ENCODE data around the gene TTC32.
A peak's percentile ranks its signal among the peaks of the same experiment; 100 is the strongest.

TTC32 gene

DNA sequence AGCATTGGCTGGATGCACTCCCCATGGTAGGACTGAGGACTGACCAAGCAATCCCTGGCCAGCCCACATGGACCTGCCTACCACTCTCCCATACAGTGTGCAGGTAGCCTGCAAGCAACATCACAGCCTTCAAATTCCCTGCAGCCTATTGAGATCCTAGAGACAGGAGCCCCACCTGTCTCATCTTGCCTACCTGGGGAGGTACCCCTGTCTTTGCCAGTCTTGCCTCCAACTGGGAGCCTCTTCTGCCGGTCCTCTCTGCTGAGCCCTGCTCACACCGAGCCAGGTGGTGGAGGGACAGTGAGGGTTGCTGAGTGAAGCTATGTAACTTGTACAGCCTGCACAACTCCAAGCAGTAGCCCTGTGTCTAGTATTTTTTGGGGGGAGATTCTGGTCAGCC lies 29.9 kb downstream of the TTC32 start:
- Histone ChIP-seq H3K27me3 (replicated peaks; ENCODE audit: insufficient read depth, low read length) (no peaks in the 10 kb centered on the region), H3F3A (ENCODE audit: insufficient read depth, low read length) (no peaks in the 10 kb centered on the region), H3K9ac (ENCODE audit: low read length) (no peak overlapping the region), H3K79me2 (ENCODE audit: low read length) (no peaks in the 10 kb centered on the region), H3K9me3 (replicated peaks; ENCODE audit: insufficient read depth, low read length) (no peaks in the 10 kb centered on the region), H3K27ac (ENCODE audit: low read length) (no peak overlapping the region), H2AFZ (ENCODE audit: low read length) (no peak overlapping the region), H3K36me3 (replicated peaks; ENCODE audit: insufficient read depth, low read length) (no peaks in the 10 kb centered on the region), H4K20me1 (ENCODE audit: insufficient read depth, low read length) (no peaks in the 10 kb centered on the region), H3K4me1 (ENCODE audit: low read length) (no peaks in the 10 kb centered on the region), H3K4me2 (ENCODE audit: low read depth, low read length) (no peak overlapping the region), H3K4me3 (ENCODE audit: low read length) (no peak overlapping the region), H3K9me2 (replicated peaks; ENCODE audit: insufficient read depth, low read length) (no peaks in the 10 kb centered on the region)
- TF ChIP-seq EZH2phosphoT487 (IDR thresholded peaks at IDR 0.05; ENCODE audit: low read length) (no peak), EZH2 (optimal IDR thresholded peaks at IDR 0.05; ENCODE audit: low read depth, low read length) (no peak)
- TF ChIP-seq, protein P1, sequence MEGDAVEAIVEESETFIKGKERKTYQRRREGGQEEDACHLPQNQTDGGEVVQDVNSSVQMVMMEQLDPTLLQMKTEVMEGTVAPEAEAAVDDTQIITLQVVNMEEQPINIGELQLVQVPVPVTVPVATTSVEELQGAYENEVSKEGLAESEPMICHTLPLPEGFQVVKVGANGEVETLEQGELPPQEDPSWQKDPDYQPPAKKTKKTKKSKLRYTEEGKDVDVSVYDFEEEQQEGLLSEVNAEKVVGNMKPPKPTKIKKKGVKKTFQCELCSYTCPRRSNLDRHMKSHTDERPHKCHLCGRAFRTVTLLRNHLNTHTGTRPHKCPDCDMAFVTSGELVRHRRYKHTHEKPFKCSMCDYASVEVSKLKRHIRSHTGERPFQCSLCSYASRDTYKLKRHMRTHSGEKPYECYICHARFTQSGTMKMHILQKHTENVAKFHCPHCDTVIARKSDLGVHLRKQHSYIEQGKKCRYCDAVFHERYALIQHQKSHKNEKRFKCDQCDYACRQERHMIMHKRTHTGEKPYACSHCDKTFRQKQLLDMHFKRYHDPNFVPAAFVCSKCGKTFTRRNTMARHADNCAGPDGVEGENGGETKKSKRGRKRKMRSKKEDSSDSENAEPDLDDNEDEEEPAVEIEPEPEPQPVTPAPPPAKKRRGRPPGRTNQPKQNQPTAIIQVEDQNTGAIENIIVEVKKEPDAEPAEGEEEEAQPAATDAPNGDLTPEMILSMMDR (IDR thresholded peaks at IDR 0.05; ENCODE audit: low read length) = no peak
- no peak for DNase-seq

DNA sequence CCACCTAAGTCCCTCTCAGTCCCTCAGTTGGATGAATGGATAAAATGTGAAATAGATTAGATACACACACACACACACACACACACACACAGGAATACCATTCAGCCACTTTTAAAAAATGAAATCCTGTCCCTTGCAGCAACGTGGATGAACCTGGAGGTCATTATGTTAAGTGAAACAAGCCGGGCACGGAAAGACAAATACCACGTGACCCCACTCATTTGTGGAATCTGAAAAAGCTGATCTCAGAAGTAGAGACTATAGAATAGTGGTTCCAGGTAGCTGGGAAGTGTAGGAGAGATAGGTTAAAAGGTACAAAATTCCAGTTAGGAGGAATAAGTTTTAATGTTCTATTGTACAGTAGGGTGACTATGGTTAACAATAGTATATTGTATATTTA lies 31.0 kb downstream of the TTC32 start:
- Histone ChIP-seq H3K36me3 (replicated peaks; ENCODE audit: insufficient read depth, low read length) (no peaks in the 10 kb centered on the region), H4K20me1 (ENCODE audit: insufficient read depth, low read length) (no peaks in the 10 kb centered on the region)

DNA sequence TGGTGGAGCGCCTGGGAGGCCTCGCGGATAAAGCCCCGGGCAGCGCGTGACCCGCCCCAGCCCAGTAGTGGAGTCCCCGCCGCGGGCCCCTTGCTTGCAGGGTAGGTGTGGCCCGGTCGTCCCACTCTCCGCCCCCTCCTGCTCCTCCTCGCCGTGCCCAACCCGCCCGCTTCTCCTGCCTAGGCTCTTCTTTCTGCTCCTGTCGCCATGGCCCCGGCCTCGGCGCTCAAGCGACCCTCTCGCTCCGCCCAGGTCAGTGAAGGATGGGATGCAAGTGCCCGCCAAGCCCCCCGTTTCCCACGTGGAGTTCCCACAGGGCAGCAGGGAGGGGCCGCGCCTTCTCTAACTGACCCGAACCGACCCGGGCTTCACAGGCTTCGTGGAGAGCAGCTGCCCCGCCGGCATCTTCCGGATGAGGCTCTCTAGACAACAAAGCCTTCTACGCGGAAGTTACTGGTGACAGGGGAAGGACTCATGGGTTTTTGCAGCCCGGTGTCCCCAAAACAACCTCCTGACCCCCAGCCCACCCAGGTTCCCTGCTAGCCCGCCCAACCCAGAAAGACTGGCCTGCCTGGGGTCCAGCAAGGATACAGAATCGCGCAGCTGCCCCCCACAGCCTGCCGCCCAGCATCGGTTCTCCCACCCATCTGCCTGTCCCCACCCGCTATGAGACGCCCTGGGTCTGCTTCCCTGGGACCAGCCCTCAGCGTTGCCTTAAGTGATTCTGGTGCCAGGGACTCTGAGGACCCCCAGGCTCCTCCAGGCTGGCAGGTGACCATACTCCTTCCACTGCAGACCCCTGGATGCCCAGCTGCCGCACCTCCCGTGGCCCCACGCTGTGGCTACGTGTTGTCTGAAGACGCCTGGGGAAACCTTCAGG lies 32.8 kb downstream of the TTC32 start:
- Histone ChIP-seq H3K36me3 (replicated peaks; ENCODE audit: insufficient read depth, low read length) (no peaks in the 10 kb centered on the region), H3K79me2 (ENCODE audit: low read length) (no peaks in the 10 kb centered on the region), H3K27ac (ENCODE audit: low read length) (no peak overlapping the region), H3K9me2 (replicated peaks; ENCODE audit: insufficient read depth, low read length) (no peaks in the 10 kb centered on the region), H2AFZ (ENCODE audit: low read length) (peak overlapping the region; percentile 98), H3F3A (ENCODE audit: insufficient read depth, low read length) (no peaks in the 10 kb centered on the region), H3K4me1 (ENCODE audit: low read length) (no peaks in the 10 kb centered on the region), H3K27me3 (replicated peaks; ENCODE audit: insufficient read depth, low read length) (no peaks in the 10 kb centered on the region), H3K9me3 (replicated peaks; ENCODE audit: insufficient read depth, low read length) (no peaks in the 10 kb centered on the region), H4K20me1 (ENCODE audit: insufficient read depth, low read length) (no peaks in the 10 kb centered on the region), H3K4me2 (ENCODE audit: low read depth, low read length) (peak overlapping the region; percentile 92), H3K9ac (ENCODE audit: low read length) (peak overlapping the region; percentile 39; the same call in 1 of the 2 replicates), H3K4me3 (ENCODE audit: low read length) (peak overlapping the region; percentile 67)
- peak; percentile 31 for DNase-seq
- TF ChIP-seq, protein P1 (IDR thresholded peaks at IDR 0.05; ENCODE audit: low read length) = no peak
- no peak for TF ChIP-seq EZH2 (optimal IDR thresholded peaks at IDR 0.05; ENCODE audit: low read depth, low read length)
- TF ChIP-seq EZH2phosphoT487 (IDR thresholded peaks at IDR 0.05; ENCODE audit: low read length) = no peak

More for the DNA sequence above, 31.0 kb downstream of the TTC32 start:
- no peaks in the 10 kb centered on the region for H3K27me3 ChIP-seq (replicated peaks; ENCODE audit: insufficient read depth, low read length)
- H3K79me2 ChIP-seq (ENCODE audit: low read length) = no peaks in the 10 kb centered on the region
- H2AFZ ChIP-seq (ENCODE audit: low read length) = no peak overlapping the region
- no peaks in the 10 kb centered on the region for H3K9me2 ChIP-seq (replicated peaks; ENCODE audit: insufficient read depth, low read length)
- DNase-seq = no peak
- H3K9me3 ChIP-seq (replicated peaks; ENCODE audit: insufficient read depth, low read length) = no peaks in the 10 kb centered on the region
- no peak overlapping the region for H3K4me2 ChIP-seq (ENCODE audit: low read depth, low read length)
- TF ChIP-seq, protein P1 (IDR thresholded peaks at IDR 0.05; ENCODE audit: low read length) = no peak
- no peak for TF ChIP-seq EZH2phosphoT487 (IDR thresholded peaks at IDR 0.05; ENCODE audit: low read length)
- H3K4me3 ChIP-seq (ENCODE audit: low read length) = no peak overlapping the region
- H3K4me1 ChIP-seq (ENCODE audit: low read length) = no peaks in the 10 kb centered on the region
- no peaks in the 10 kb centered on the region for H3F3A ChIP-seq (ENCODE audit: insufficient read depth, low read length)
- no peak overlapping the region for H3K27ac ChIP-seq (ENCODE audit: low read length)
- no peak overlapping the region for H3K9ac ChIP-seq (ENCODE audit: low read length)
